Nephron progenitor cell (in vitro differentiated cells): ENCODE results near the gene EFHC1.

Experiments used
- DNase-seq: peaks from one replicate; pipeline ENCODE4 v3.0.0; 2021
- H3K27ac Mint-ChIP-seq: 2 replicates; pipeline ENCODE4 v1.8.0; 2021; ENCODE audit warnings: mild to moderate bottlenecking, moderate library complexity, mixed read lengths
- H3K27me3 Mint-ChIP-seq: 2 replicates; pipeline ENCODE4 v1.8.0; 2021; ENCODE audit warnings: mild to moderate bottlenecking, low read depth, mixed read lengths; ENCODE audit not compliant: poor library complexity
- H3K36me3 Mint-ChIP-seq: 2 replicates; pipeline ENCODE4 v1.8.0; 2021; ENCODE audit warnings: low read depth, mixed read lengths
- H3K4me1 Mint-ChIP-seq: 2 replicates; pipeline ENCODE4 v1.8.0; 2021; ENCODE audit warnings: mixed read lengths
- H3K4me3 Mint-ChIP-seq: 2 replicates; pipeline ENCODE4 v1.8.0; 2021; ENCODE audit warnings: mild to moderate bottlenecking, moderate library complexity, mixed read lengths
- H3K9me3 Mint-ChIP-seq: 2 replicates; pipeline ENCODE4 v1.8.0; 2021; ENCODE audit warnings: mild to moderate bottlenecking, moderate library complexity, mixed read lengths
- TF ChIP-seq, protein P1 (sequence below): fragments of 200-600 bp; sonication (generic); IDR thresholded peaks from 2 replicates; pipeline ENCODE4 v1.5.0; 2021; ENCODE audit warnings: antibody characterized with exemption

The EFHC1 gene, protein sequence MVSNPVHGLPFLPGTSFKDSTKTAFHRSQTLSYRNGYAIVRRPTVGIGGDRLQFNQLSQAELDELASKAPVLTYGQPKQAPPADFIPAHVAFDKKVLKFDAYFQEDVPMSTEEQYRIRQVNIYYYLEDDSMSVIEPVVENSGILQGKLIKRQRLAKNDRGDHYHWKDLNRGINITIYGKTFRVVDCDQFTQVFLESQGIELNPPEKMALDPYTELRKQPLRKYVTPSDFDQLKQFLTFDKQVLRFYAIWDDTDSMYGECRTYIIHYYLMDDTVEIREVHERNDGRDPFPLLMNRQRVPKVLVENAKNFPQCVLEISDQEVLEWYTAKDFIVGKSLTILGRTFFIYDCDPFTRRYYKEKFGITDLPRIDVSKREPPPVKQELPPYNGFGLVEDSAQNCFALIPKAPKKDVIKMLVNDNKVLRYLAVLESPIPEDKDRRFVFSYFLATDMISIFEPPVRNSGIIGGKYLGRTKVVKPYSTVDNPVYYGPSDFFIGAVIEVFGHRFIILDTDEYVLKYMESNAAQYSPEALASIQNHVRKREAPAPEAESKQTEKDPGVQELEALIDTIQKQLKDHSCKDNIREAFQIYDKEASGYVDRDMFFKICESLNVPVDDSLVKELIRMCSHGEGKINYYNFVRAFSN

DNA sequence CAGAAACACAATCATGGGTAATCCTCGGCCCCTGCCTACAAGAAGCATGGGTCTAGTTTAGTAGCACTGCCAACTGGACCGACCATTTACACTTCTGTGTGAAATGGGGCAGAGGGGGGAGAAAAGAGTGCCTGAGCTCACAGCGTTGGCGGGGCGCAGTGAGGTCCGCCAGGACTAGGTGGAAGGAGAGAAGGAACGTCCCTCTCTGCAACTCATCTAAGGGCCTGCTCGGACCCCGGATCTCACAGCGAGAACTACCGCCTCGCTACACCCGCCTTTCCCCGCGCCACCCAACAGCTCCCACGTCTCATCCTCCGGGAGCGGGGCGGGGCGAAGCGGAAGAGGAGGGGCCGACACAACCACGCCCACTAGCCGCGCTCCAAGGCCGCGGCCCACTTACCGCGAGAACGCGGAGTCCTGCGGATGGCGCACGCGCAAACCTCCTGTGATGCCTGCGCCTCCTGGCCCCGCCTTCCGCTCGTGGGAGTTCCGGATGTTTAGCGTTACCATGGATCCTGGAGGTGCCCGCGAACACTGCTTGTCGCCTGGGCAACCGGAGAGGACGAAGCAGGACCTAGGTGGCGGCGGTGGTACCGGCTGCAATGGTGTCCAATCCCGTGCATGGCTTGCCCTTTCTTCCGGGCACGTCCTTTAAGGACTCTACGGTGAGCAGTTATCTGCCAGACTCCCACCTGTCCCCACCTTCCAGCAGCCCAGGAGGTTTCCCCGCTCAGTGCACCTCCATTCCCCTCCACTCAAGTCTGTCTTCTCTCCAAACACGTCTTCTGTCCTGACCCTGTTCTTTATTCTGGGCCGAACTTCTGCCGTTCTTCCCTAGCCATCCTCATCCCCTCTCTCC lies at the start of gene EFHC1:
EFHC1 (plus strand) TSS at position 534 of the 859 bp plus-strand sequence; CDS start at position 603, 69 bp downstream.
- peak; percentile 99 for DNase-seq
- Mint-ChIP-seq H3K9me3 (no peaks in the 10 kb centered on the region), H3K4me1 (peaks cover 21% of the 10 kb centered on the region), H3K27ac (peak within 1 kb of the TSS; percentile 91), H3K36me3 (no peaks in the 10 kb centered on the region), H3K27me3 (peaks cover 7% of the 10 kb centered on the region), H3K4me3 (no peak within 1 kb of the TSS)
- TF ChIP-seq, protein P1, sequence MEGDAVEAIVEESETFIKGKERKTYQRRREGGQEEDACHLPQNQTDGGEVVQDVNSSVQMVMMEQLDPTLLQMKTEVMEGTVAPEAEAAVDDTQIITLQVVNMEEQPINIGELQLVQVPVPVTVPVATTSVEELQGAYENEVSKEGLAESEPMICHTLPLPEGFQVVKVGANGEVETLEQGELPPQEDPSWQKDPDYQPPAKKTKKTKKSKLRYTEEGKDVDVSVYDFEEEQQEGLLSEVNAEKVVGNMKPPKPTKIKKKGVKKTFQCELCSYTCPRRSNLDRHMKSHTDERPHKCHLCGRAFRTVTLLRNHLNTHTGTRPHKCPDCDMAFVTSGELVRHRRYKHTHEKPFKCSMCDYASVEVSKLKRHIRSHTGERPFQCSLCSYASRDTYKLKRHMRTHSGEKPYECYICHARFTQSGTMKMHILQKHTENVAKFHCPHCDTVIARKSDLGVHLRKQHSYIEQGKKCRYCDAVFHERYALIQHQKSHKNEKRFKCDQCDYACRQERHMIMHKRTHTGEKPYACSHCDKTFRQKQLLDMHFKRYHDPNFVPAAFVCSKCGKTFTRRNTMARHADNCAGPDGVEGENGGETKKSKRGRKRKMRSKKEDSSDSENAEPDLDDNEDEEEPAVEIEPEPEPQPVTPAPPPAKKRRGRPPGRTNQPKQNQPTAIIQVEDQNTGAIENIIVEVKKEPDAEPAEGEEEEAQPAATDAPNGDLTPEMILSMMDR, result no peak

DNA sequence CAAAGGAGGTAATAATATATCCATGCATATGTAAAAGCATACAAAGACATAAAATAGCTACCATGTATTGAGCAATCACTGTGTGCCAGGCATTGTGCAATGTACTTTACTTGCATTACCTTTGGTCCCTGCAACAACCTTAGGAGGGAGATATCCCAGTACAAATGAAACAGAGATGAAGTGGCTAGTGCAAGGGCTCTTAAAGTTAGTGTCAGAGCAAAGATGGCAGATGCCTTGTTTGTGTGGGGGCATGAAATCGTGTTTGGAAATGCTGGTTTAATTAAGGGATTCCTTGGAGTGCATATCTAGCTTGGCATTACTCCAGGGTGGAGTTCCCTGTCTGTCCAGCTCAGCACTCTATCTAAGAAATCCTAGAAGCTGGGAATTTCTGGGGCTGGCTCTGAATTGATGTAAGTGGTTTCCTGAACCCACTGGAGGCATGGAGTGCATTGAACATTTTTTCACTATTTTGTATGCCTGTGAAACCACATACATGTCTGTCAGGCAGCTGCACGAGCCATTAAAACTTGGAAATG lies 48.4 kb upstream of the EFHC1 start:
- H3K9me3 Mint-ChIP-seq, result peaks cover 9% of the 10 kb centered on the region
- TF ChIP-seq, protein P1, result no peak
- H3K4me3 Mint-ChIP-seq, result no peak overlapping the region
- peaks cover 31% of the 10 kb centered on the region for H3K36me3 Mint-ChIP-seq
- no peak overlapping the region for H3K27ac Mint-ChIP-seq
- H3K27me3 Mint-ChIP-seq, result no peaks in the 10 kb centered on the region
- H3K4me1 Mint-ChIP-seq, result no peaks in the 10 kb centered on the region
- DNase-seq, result no peak

DNA sequence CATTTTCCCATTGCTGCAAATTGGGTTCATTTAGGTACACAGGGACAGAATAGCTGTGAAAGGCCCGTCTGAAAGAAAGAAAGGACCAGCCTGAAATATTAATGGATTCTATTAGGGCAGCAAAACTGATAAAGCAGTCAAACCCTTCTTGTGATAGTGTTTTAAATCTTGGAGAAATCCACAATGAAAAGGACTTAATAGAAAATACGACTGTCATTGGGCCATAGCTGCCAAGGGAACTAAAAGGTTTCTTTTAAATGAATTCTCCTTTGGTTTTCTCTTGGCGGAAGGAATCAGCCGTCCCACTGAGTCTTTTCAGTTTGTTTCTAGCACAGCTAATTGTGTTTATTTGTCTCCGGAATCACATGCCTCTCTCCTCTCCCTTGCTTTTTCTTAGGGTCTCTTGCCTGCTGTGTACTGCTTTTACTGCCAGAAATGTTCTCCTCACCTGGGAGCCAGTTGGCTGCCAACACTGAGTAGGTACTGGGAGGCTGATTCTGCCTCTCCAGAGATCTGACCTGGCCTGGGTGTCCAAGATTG lies 46.9 kb upstream of the EFHC1 start:
- Mint-ChIP-seq H3K27ac (no peak overlapping the region), H3K36me3 (peaks cover 27% of the 10 kb centered on the region), H3K27me3 (no peaks in the 10 kb centered on the region), H3K4me3 (no peak overlapping the region), H3K9me3 (peaks cover 12% of the 10 kb centered on the region), H3K4me1 (no peaks in the 10 kb centered on the region)
- TF ChIP-seq, protein P1, result no peak
- DNase-seq, result no peak

DNA sequence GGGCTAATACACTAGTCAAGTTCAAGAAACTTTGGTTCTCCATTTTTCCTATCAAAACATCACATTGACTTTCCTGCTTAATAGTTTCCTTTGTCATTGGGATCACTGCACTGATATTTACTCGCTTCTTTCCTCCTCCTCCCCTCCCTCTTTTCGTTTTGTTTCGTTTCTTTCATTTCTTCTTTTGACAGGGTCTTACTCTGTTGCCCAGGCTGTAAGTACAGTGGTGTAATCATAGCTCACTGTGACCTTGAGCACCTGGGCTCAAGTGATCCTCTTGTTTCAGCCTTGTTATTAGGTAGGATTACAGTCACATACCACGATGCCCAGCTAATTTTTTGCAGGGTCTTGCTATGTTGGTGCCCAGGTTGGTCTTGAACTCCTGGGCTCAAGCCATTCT lies 45.9 kb upstream of the EFHC1 start:
- Mint-ChIP-seq H3K4me1 (no peaks in the 10 kb centered on the region), H3K9me3 (peaks cover 17% of the 10 kb centered on the region)
- TF ChIP-seq, protein P1, result no peak

DNA sequence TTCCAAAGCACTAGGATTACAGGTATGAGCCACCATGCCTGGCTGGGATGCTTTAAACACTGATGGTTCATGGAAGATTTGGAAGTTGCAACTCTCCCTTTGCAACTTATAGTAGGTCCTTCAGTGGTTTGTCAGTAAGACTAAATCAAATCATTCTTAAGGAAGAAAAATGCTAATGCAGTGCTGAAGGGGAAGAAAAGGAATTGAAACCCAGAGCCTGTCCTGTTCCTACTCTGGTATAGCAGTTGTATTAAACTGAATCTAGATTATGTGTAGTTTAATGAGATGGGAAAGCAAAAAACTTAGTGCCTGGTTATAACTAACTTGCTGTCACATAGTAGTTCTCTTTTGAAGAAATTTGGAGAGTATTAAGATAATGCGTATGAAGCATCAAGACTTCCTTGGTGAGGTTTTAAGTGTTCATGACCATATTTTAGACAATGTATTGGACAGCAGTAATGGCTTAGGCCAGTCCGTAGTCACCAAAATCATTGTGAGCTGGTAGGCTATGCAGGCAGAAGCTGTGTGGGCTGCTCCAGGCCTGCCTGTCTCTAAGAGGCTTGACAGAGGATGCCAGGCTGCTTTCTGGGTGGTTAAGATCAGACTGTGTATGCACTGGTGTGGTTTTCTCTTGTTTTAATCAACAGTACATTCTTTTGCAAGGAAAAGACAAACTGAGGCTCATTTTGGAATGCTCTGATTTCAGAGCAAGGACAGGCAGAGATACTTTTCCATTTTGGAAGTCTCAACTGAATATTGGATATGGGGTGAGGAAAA lies 44.2 kb upstream of the EFHC1 start:
- Mint-ChIP-seq H3K36me3 (peaks cover 41% of the 10 kb centered on the region), H3K27ac (no peak overlapping the region), H3K27me3 (no peaks in the 10 kb centered on the region), H3K4me3 (no peak overlapping the region), H3K4me1 (no peaks in the 10 kb centered on the region), H3K9me3 (peaks cover 17% of the 10 kb centered on the region)
- TF ChIP-seq, protein P1, result no peak
- no peak for DNase-seq

More for the DNA sequence above, 45.9 kb upstream of the EFHC1 start:
- H3K27me3 Mint-ChIP-seq, result no peaks in the 10 kb centered on the region
- peaks cover 27% of the 10 kb centered on the region for H3K36me3 Mint-ChIP-seq
- H3K27ac Mint-ChIP-seq, result no peak overlapping the region
- DNase-seq, result no peak
- no peak overlapping the region for H3K4me3 Mint-ChIP-seq
